WERI-Rb-1 (cell line): ENCODE results near the gene FAM25A.
"Not testable (repeated sequence)": the region's sequence is repeated elsewhere in the genome, so short reads cannot be mapped to it uniquely, and the experiment has no call there.

Source experiments
- DNase-seq: peaks from one replicate; pipeline ENCODE4 v3.0.0-alpha.2; 2020
- H3K27ac ChIP-seq: fragments of 250-450 bp; sonication (Bioruptor Pico); 2 replicates; pipeline ENCODE4 v1.5.1; 2020; ENCODE audit warnings: mild to moderate bottlenecking, moderate library complexity
- H3K27me3 ChIP-seq: fragments of 250-450 bp; sonication (Bioruptor Pico); 2 replicates; pipeline ENCODE4 v1.5.1; 2021; ENCODE audit warnings: mild to moderate bottlenecking, low read depth, moderate library complexity; ENCODE audit not compliant: insufficient read depth, severe bottlenecking
- H3K36me3 ChIP-seq: fragments of 250-450 bp; sonication (Bioruptor Pico); 2 replicates; pipeline ENCODE4 v1.5.1; 2020; ENCODE audit warnings: mild to moderate bottlenecking, moderate library complexity
- H3K4me3 ChIP-seq: 2 replicates; pipeline ENCODE4 v1.5.1; 2011; ENCODE audit warnings: low read depth, mild to moderate bottlenecking, control low read depth, low read length
- H3K9me3 ChIP-seq: fragments of 250-450 bp; sonication (Bioruptor Pico); 2 replicates; pipeline ENCODE4 v1.5.1; 2021; ENCODE audit warnings: mild to moderate bottlenecking, moderate library complexity; ENCODE audit not compliant: severe bottlenecking
- TF ChIP-seq, protein P1 (sequence below): IDR thresholded peaks from 2 replicates; pipeline ENCODE4 v1.5.1; 2011; ENCODE audit warnings: low read depth, mild to moderate bottlenecking, control low read depth, inconsistent platforms, low read length

FAM25A gene

DNA sequence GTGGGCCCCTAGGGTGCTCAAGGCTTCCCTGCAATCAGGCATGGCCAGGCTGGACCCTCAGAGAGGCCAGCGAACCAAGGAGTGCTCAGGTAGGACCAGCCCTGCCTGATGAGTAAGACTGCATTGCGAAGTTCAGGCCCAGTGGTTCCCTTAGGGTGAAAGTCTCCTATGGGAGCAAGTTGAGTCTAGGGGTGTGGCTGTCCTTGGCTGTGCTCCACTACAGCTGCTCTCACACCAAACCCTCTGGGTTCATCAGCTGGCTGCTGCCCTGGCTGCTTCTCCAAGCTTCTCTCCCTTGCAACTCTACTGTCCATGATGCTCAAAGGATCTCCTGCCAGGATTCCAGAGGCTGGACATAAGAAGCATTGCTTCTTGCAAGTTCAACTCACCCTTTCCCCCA is 18.7 kb downstream of the FAM25A start:
- no peak overlapping the region for H3K27ac ChIP-seq
- TF ChIP-seq, protein P1, sequence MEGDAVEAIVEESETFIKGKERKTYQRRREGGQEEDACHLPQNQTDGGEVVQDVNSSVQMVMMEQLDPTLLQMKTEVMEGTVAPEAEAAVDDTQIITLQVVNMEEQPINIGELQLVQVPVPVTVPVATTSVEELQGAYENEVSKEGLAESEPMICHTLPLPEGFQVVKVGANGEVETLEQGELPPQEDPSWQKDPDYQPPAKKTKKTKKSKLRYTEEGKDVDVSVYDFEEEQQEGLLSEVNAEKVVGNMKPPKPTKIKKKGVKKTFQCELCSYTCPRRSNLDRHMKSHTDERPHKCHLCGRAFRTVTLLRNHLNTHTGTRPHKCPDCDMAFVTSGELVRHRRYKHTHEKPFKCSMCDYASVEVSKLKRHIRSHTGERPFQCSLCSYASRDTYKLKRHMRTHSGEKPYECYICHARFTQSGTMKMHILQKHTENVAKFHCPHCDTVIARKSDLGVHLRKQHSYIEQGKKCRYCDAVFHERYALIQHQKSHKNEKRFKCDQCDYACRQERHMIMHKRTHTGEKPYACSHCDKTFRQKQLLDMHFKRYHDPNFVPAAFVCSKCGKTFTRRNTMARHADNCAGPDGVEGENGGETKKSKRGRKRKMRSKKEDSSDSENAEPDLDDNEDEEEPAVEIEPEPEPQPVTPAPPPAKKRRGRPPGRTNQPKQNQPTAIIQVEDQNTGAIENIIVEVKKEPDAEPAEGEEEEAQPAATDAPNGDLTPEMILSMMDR = no peak
- H3K9me3 ChIP-seq = no peaks in the 10 kb centered on the region
- H3K4me3 ChIP-seq = no peak overlapping the region
- no peaks in the 10 kb centered on the region for H3K36me3 ChIP-seq
- no peaks in the 10 kb centered on the region for H3K27me3 ChIP-seq
- no peak for DNase-seq

DNA sequence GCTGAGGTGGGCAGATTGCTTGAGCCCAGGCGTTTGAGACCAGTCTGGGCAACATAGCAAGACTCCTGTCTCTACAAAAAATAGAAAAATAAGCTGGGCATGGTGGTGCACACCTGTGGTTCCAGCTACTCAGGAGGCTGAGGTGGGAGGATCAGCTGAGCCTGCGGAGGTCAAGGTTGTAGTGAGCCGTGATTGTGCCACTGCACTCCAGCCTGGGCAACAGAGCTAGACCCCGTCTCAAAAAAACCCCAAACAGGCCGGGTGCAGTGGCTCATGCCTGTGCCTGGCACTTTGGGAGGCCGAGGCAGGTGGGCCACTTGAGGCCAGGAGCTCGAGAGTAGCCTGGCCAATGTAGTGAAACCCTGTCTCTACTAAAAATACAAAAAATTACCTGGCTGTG is 23.5 kb downstream of the FAM25A start:
- not testable (repeated sequence) for H3K4me3 ChIP-seq, H3K36me3 ChIP-seq, DNase-seq, H3K9me3 ChIP-seq, H3K27ac ChIP-seq, H3K27me3 ChIP-seq

DNA sequence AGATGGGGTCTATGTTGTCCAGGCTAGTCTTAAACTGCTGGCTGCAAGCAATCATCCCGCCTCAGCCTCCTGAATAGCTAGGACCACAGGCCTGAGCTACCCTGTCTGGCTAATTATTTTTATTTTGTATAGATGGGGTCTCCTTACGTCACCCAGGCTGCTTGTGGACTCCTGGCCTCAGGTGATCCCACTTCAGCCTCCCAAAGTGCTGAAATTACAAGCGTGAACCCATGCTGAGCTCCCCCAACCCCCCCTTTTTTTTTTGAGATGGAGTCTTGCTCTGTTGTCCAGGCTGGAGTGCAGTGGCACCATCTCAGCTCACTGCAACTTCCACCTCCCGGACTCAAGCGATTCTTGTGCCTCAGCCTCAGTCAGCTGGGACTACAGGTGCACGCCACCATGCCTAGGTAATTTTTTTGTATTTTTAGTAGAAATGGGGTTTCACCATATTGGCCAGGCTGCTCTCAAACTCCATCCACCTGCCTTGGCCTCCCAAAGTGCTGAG is 25.4 kb downstream of the FAM25A start:
- DNase-seq = no peak
- no peak overlapping the region for H3K4me3 ChIP-seq
- H3K27ac ChIP-seq = no peak overlapping the region
- H3K36me3 ChIP-seq = peaks cover 23% of the 10 kb centered on the region
- H3K27me3 ChIP-seq = no peaks in the 10 kb centered on the region
- H3K9me3 ChIP-seq = no peaks in the 10 kb centered on the region
- TF ChIP-seq, protein P1 = no peak

DNA sequence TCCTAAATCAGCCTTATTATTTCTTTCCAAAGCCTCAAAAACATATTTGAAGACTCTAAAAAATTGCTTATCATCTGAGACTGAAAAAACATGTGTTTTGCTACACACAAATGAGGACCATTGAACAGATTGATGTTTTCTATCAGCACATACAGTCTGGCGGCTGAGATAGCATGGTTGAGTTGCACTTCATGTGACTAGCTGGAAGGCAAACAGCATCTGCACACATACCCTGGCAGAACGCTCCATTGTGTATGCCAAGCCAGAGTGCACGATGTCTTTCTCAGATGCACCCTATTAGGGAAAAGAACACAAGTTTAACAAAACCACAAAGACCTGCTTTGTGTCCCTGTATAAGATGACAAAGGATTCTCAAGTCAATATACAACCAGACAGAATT is 33.0 kb downstream of the FAM25A start:
- Histone ChIP-seq H3K9me3 (no peaks in the 10 kb centered on the region), H3K36me3 (peaks cover 71% of the 10 kb centered on the region), H3K27me3 (no peaks in the 10 kb centered on the region), H3K4me3 (no peak overlapping the region), H3K27ac (no peak overlapping the region)
- TF ChIP-seq, protein P1 = no peak
- no peak for DNase-seq

DNA sequence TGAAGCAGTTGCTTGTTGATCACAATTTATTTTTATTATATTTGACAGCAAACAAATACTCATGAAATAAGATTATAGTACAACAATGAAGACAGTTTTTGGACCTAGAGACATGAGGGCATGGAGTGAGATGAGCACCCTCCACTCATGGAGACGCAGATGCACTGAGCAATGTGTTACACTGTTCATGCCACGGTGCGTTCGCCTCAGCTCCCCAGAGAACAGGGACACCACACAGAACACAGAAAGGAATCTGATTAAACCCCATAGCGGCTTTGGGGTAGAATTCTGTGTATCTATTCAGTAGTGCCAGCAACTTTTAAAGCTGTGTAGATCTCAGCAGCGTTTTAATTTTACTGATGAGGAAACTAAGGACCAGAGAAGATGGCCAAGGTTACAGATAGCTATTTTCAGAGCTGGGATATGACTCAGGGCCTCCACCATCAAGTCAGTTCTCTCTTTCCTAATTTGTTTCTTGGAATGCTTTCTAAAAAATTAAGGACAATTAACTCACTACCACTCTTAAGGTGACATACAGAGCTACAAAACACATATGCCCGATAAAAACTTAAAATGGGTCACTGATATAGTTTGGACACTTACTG is 33.6 kb downstream of the FAM25A start:
- no peak overlapping the region for H3K27ac ChIP-seq
- H3K9me3 ChIP-seq = no peaks in the 10 kb centered on the region
- no peak overlapping the region for H3K4me3 ChIP-seq
- TF ChIP-seq, protein P1 = no peak
- no peaks in the 10 kb centered on the region for H3K27me3 ChIP-seq
- DNase-seq = no peak
- peaks cover 74% of the 10 kb centered on the region for H3K36me3 ChIP-seq

DNA sequence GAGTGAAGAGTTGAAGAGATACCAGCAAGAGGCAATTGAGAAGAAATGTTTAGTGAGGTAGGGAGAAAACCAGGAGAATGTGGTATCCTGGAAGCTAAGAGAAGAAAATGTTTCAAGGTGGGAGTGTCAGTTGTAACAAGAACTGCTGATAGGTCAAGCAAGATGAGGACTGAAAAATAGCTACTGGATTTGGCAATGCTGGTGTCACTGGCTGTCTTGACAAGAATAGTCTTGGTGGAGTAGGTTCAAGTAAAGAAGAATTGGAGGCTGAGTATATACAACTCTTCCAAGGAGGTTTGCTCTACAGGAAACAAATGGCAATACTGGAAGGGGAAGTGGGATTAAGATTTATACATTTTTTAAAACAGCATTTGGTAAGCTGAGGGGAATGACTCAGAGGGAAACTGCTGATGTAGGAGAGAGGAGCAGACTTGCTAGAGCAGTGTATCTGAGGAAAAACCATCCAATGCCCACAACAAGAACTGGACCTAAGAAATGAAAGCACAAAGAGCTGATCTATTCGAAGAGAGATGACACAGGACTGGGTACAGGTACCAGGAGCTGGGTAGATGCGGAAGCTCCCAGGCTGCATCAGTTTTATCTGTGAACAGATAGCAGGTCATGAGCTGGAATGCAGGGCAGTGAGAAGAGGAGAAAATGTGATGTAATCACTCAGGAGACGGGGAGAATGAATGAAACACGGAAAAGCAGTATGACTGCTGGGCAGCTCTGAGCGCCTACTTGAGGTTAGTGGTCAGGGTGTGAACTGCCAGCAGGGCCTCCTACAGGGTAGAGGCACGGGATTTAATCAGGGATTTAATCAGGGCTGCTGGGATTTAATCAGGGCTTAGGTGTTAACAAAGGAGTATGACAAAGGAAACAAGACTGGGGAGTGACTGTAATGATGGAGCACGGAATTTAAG is 34.5 kb downstream of the FAM25A start:
- no peaks in the 10 kb centered on the region for H3K9me3 ChIP-seq
- peaks cover 76% of the 10 kb centered on the region for H3K36me3 ChIP-seq
- no peak overlapping the region for H3K4me3 ChIP-seq
- peak; percentile 76 for DNase-seq
- H3K27me3 ChIP-seq = no peaks in the 10 kb centered on the region
- peak overlapping the region; percentile 73 for H3K27ac ChIP-seq
- TF ChIP-seq, protein P1 = peak; percentile 59
